GM19455 (cell line): ENCODE measurements around the gene STARD3.

Experiments
- ATAC-seq: cut with Tn5 transposase; IDR thresholded peaks from one replicate; pipeline ENCODE4 v1.9.1; 2021; ENCODE audit not compliant: unreplicated experiment

The STARD3 gene

GRCh38 chr17:39669897-39670735 lies 33.2 kb downstream of the STARD3 start:
- ATAC-seq, result no peak

GRCh38 chr17:39670746-39671145 lies 33.8 kb downstream of the STARD3 start:
- no peak for ATAC-seq

DNA sequence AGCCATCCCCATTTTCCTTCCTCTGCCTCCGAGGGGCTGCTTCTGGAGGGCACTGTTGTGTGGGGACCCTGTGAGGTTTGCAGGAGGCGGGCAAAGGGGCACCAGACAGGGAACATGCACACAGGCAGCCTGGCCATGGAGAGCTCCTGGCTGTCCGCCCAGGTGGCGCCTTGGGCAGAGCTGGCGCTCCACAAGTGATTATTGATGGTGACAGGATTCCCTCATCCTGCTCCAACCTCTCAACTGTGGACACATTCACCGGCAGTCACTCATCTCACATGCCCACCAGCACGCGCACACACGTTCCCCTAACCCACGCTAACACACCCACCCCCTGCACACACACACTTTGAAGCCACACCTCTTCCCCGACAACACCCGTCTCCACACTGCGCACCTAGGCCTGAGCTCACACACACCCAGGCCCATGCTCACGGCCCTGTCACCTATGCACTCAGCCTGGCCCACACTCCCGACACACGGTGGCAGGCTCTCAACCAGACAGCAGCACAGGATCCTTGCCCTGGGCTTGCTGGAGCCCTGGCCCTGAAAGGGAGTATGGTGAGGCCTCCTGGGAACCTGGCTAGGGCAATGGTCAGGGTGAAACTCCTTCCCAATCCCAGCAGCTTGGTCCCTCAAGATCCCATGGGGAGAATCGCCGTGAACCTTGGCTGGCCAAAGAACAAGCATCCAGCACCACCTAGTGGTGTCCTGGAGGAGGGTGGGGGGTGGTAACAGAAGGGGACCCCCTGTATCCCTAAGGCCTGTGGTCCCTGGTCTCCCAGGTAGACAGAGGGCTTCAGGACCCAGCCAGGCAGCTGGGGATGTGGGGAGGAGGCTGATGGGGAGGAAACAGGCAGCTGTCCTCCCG lies 34.9 kb downstream of the STARD3 start:
- no peak for ATAC-seq

DNA sequence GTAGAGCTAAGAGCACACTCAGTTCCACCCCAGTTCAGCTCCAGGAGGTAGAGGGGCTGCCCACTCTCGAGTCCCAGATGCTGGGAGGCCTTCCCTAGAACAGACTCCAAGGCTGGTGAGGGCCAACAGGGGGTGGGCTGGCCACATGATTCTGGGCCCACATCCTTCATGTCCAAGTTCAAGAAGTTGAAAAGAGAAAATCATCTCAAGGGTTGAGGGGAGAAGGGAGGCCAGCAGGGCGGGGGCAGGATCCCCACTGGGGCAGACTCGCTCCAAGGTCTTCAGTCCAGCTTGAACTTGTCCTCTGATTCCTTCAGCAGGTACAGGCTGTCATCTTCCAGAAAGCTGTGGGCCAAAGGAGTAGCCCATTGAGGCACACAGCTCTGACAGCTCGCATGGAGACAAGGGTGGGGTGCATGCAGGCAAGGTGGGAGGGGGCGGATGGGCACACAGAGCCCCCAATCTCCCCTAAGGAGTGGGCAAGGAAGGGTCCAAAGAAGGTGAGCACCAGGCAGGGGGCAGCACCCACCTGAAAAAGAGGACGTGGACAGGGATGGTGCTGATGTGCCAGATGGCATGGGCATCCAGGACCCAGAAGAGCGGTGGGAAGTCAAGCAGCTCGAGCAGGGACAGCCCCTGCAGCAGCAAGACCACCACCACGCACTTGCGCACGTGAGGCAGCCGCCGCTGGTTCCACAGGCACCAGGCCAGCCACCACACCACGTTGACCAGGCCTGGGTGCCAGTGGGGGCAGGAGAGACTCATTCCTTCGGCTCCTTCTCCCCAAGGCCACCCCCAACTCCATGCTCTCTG lies 35.8 kb downstream of the STARD3 start:
- ATAC-seq, result no peak

DNA sequence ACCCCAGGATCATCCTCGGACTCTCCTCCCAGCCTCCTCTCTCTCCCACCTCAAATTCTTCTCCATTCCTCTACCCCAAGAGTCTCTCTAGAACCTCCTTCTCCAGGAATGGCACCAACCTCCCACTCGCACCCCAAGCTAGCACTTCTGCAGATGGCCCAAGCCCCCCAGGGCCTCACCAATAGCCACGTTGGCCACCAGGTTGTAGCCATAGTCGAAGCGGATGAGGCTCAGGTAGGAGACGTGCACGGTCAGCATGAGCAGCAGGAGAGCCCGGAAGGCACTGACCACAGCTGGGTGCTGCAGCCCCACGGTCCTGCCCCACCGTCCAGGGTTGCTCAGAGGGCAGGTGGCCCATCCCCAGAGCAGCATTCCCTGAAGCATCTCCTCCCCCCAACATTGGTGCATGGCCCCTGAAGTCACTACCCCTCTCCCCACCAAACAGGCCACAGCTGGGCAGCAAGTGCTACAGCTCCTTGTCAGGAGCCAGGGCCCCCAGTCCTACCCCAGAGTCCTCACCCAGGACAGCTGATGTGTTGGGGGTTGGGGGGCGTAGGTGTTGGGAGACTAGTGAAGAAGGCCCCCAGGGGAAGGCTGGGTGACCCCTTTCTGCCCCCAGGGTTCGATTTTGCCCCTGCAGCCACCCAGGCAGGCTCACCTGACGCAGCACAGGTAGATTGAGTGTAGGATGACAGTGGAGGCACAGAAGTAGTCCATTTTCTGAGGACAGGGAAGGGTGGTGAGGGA lies 36.6 kb downstream of the STARD3 start:
- ATAC-seq, result no peak

DNA sequence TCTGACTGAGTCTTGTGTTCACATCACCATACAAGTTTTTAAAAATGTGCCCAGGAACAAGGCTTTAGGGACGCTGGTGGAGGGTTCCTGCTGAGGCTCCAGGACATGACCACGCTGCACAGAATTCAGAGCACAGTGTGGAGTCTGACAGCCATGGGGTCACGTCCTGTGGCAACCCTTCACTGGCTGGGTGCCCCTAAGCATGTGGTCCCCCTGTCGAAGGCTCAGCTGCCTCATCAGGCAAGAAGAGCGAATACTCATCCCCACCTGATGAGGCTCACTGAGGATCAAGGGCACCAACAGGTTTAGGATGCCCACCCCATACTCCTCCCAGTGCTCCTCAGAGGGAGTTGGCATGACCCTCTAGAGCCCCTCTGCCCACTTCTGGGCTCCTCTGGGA lies 37.2 kb downstream of the STARD3 start:
- ATAC-seq, result no peak

DNA sequence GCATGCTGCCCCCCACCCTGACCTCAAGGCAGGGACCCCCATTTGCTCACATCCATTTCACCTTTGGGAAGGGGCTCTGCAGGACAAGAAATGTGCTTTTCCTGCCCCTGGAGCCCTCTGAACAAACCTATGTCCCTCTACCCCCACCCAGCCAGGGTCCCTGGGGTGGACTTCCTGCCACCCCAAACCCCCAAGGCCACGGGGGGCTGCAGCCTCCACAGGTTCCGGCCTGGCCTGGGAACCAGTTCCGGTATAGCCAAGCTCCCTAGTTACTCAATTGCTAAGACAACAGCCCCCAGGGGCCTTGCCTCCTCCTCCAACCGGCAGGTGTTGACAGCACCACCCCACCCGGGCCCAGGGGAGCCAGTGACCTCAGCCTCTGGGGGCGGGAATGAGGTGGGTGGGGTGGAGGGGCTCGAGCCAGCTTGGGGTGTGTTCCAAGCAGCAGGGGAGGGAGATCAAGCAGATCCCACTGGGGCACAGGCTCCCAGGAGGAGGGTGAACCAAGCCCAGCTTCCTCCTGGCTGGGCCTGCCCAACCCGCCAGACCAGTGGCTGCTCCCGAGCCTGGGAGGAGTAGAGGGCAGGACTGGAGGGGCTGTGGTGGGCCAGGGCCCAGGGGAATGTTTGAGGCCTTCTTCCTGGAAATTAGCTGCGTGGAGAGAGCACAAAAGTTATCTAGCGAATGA lies 37.9 kb downstream of the STARD3 start:
- ATAC-seq, result no peak

DNA sequence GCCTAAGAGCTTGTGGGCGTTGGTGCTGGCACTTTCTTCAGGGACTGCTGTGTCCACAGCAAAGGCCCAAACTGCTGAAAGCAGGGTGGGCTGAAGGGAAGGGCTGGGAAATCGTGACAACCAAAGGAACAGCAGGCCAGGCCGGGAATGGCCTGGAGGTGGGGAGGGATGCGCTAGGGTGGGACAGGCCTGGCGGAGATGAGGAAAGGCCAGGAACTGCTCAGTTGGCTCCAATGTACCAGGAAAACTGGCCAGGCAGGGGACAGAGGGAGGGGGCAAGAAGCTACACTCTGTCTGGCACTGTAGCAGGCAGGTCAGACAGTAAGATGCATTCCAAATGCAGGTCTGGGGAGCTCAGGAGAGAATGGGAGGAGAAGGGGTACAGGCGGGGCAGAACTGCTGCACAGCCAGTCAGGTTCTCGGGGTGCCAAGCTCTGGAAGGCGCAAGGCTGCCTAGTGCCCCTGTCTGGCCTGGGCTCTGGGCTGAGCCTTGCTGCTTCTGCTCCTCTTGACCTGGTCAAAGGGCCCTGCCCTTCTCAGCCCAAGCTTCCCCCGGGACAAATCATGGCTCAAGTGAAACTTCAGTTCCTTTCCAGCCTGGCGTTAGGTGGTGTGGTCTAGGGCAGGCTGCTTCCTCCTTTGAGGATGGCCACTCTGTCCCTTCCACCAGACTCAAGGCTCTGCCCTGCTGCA lies 38.6 kb downstream of the STARD3 start:
- ATAC-seq, result no peak

DNA sequence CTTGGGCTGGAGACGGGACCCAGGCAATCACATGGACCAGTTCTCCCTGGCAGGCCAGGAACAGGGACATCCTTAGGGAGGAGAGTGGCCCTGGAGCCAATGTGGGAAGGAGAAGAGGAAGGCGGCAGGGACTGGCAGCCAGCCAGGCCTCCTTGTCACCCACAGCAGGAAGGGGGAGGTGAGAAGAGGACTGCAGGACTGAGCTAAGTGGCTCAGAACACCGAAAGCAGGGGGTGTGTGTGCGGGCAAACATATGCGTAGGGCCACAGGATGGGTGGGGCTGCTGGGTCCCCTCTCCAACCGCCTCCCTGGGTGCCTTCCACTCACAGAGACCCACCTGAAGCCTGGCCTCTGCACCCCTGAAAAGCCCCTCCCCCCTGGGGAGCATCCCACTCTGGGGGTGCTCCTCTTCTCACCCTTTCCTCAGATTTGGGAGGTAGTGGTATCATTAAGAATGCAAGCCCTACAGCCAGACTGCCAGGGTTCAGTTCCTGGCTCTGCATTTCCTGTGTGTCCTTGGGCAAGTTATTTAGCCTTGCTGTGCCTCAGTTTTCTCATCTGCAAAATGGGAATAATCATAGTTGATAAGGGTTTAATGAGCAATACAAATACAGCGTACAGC lies 39.4 kb downstream of the STARD3 start:
- no peak for ATAC-seq

- ATAC-seq, result no peak
Measured at GRCh38 chr17:39677072-39677471, 40.1 kb downstream of the STARD3 start.

DNA sequence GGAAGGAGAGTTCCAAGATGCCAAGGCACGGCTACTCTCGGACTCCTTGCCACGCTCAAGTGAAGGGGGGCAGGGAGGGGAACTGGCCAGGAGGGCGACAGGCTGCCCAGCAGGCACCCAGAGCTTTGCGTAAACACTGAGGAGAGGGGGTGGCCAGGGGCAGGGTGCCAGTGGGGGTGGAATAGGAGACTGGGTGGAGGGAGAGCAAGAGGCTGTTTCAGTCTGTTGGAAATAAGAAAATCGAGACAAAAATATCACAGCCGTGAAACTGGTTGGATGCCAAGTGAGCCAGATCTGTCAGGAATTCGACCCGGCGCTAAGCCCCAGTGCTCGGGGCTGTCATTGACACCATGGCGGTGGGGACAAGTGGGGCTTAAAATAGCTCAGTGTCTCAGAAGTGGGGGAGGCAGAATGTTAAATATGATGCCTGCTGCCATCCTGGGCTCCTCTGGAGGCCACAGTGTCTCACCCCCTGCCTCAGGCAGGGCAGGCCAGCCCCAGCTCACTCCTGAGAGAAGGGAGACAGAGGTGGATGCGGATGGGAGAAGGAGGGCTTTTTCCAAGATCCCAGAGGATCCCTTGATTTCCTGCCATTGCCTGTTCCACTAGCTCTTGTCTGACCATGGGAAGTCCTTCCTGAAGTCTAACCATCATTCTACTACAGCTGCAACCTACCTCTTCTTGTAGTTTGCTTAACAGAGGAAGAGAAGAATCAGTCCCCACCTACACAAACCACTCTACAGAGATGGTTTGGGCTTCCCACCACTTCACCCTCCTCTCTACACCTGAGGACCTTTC lies 40.8 kb downstream of the STARD3 start:
- ATAC-seq, result no peak

DNA sequence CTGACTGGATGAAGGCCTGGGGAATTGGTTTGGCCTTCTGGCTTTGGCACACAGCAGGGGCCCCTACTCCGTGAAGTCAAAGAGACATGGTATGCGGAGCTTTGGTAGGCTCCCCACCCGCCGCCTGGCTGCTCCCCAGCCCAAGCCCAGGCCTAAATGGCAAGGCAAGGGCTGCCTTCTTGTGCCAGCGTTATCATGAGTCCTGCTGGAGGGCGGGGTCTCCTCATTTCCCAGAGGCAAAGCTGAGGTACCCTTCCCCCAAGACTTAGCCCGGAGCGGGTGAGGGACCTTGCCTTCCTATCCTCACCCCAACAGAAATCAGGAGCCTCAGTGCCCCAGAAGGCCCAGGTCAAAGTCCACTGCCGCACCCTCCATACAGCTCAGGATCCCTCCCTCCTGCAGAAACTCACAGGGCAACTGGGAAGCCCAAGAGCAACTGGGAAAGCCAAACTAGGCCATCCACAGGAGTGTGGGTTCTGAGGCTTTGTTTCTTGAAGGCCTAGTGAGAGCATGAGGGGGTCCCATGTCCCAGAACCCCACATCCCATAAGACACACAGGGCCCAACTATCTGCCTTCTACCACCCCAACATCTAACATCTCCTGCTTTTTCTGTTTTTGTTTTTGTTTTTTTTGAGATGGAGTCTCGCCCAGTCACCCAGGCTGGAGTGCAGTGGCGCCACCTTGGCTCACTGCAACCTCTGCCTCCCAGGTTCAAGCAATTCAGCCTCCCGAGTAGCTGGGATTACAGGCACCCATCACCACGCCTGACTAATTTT lies 41.6 kb downstream of the STARD3 start:
- ATAC-seq, result no peak

DNA sequence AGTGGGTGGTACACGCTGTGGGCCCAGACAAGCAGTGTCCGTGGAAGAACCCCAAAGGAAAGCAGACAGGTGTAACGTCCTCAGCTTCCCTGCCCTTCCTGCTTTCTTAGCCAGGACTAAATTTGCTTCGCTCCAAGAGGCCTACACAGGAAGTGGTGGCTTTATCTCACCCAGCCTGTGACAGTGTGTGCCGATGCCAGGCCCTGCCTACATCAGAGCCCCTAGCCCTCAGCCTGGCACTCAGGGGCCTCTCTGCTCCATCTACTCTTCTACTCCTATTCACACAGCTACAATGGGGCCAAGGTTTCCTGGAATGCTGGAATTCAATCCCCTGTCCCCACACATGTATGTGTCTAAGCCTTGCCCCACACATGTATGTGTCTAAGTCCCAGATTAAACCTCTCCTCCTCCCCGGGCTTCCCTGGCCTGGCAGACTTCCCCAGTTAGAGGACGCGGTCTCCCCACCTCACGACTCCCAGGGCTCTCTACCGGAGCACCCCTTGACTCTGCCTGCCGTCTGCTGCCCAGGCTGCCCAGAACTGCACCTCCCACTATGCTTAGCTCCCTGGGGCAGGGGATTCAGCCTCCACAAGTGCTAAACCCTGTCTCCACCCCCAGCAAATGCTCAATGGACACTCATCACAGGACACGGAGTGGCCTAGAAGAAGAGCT lies 42.7 kb downstream of the STARD3 start:
- ATAC-seq, result no peak

DNA sequence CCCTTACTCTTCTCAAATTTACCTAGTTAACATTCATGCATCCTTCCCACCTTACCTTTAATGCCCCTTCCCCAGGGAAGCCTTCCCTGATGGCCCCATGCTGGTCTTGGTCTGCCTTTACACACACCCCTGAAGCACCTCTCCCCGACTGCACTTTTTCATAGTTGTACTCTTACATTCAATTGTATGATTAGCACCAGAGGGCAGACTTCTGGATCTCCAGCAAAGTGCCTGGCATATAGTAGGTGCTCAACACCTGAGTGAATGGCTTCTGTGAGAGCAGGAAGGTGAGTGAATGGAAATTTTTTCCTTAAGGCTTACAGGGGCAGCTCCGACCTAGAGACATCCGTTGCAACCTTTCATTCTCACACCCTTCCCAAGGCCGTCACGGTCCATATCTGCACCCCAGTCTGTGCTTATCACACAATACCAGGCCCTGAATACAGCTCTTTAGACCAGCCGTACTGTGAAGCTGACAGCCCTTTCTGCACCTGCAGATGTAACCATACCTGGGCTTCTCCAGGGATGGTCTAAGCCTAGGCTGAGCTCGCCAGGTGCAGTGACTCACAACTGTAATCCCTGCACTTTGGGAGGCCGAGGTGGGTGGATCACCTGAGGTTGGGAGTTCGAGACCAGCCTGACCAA lies 46.5 kb downstream of the STARD3 start:
- ATAC-seq, result no peak

- ATAC-seq, result no peak
Measured at GRCh38 chr17:39684369-39685192, 47.6 kb downstream of the STARD3 start.
